HepG2 (cell line): ENCODE results near the gene PIGZ. TPM values are rescaled to one million over a fixed set of nuclear protein-coding genes. Genes with fewer than 3 reads are reported as not detected.
A peak's percentile ranks its signal among the peaks of the same experiment; 100 is the strongest.

Experiments used
- AKAP8 ChIP-seq: sonication (generic); formaldehyde crosslinking; IDR thresholded peaks from 2 replicates; pipeline ENCODE4 v1.5.1; 2020; ENCODE audit warnings: mild to moderate bottlenecking, missing genetic modification reagents
- BORCS8-MEF2B ChIP-seq: sonication (generic); formaldehyde crosslinking; IDR thresholded peaks from 2 replicates; pipeline ENCODE4 v1.8.0; 2022; ENCODE audit warnings: mild to moderate bottlenecking, missing genetic modification reagents
- DRAP1 ChIP-seq: IDR thresholded peaks from 2 replicates; pipeline ENCODE4 v1.6.1; 2016; ENCODE audit warnings: missing genetic modification reagents, missing compliant biosample characterization
- HMGXB3 ChIP-seq: sonication (generic); formaldehyde crosslinking; IDR thresholded peaks from 2 replicates; pipeline ENCODE4 v1.4.0; 2020; ENCODE audit warnings: missing genetic modification reagents, borderline replicate concordance
- HNF4G ChIP-seq, 2 experiments: sonication (generic) in 1 of 2; formaldehyde crosslinking in 1 of 2; IDR thresholded peaks; 2 replicates each; pipeline versions ENCODE4 v1.4.0 to v1.6.1; 2011 to 2020; ENCODE audit warnings: borderline replicate concordance in 2 of 2, low read depth in 2 of 2, mild to moderate bottlenecking in 2 of 2, low read length in 1 of 2, missing genetic modification reagents in 1 of 2, moderate library complexity in 1 of 2
- KDM1A ChIP-seq: IDR thresholded peaks from 2 replicates; pipeline ENCODE4 v1.6.1; 2016; ENCODE audit warnings: missing compliant biosample characterization
- KLF9 ChIP-seq: IDR thresholded peaks from 2 replicates; pipeline ENCODE4 v1.6.1; 2016; ENCODE audit warnings: low read depth
- MYC ChIP-seq: sonication (generic); formaldehyde crosslinking; IDR thresholded peaks from 2 replicates; pipeline ENCODE4 v1.9.0; 2021; ENCODE audit warnings: missing genetic modification reagents, borderline replicate concordance
- NFIB ChIP-seq: sonication (generic); formaldehyde crosslinking; IDR thresholded peaks from 2 replicates; pipeline ENCODE4 v1.9.0; 2021; ENCODE audit warnings: missing genetic modification reagents, mild to moderate bottlenecking, borderline replicate concordance
- PHF8 ChIP-seq: sonication (generic); formaldehyde crosslinking; IDR thresholded peaks from 2 replicates; pipeline ENCODE4 v1.5.0; 2020; ENCODE audit warnings: missing genetic modification reagents
- REL ChIP-seq: sonication (generic); formaldehyde crosslinking; conservative IDR thresholded peaks from 2 replicates; pipeline ENCODE4 v1.8.0; 2022; ENCODE audit warnings: mild to moderate bottlenecking, missing genetic modification reagents, moderate library complexity
- SCMH1 ChIP-seq: sonication (generic); formaldehyde crosslinking; IDR thresholded peaks from 2 replicates; pipeline ENCODE4 v1.9.0; 2021; ENCODE audit warnings: missing genetic modification reagents, mild to moderate bottlenecking, borderline replicate concordance
- TBX2 ChIP-seq: sonication (generic); formaldehyde crosslinking; IDR thresholded peaks from 2 replicates; pipeline ENCODE4 v1.5.0; 2020; ENCODE audit warnings: missing genetic modification reagents, mild to moderate bottlenecking, borderline replicate concordance
- YEATS4 ChIP-seq: sonication (generic); formaldehyde crosslinking; IDR thresholded peaks from 2 replicates; pipeline ENCODE4 v1.4.0; 2020; ENCODE audit warnings: missing genetic modification reagents, borderline replicate concordance
- ZEB1 ChIP-seq: IDR thresholded peaks from 2 replicates; pipeline ENCODE4 v1.6.1; 2012; ENCODE audit warnings: mild to moderate bottlenecking, low read depth, inconsistent platforms; ENCODE audit not compliant: insufficient replicate concordance
- ZFP36 ChIP-seq: fragments of 150-350 bp; IDR thresholded peaks from 2 replicates; pipeline ENCODE4 v1.6.1; 2018; ENCODE audit warnings: borderline replicate concordance, low read length, low read depth; ENCODE audit not compliant: partially characterized antibody
- ZNF136 ChIP-seq: sonication (generic); formaldehyde crosslinking; IDR thresholded peaks from 2 replicates; pipeline ENCODE4 v1.8.1; 2022; ENCODE audit warnings: low read depth, mild to moderate bottlenecking, moderate library complexity, missing genetic modification reagents
- ZNF343 ChIP-seq: sonication (generic); formaldehyde crosslinking; IDR thresholded peaks from 2 replicates; pipeline ENCODE4 v1.4.0; 2020; ENCODE audit warnings: mild to moderate bottlenecking, missing genetic modification reagents
- ZNF383 ChIP-seq: sonication (generic); formaldehyde crosslinking; IDR thresholded peaks from 2 replicates; pipeline ENCODE4 v1.4.0; 2020; ENCODE audit warnings: missing genetic modification reagents, mild to moderate bottlenecking, borderline replicate concordance
- ZNF503 ChIP-seq: sonication (generic); formaldehyde crosslinking; IDR thresholded peaks from 2 replicates; pipeline ENCODE4 v1.4.0; 2020; ENCODE audit warnings: missing genetic modification reagents
- ZNF557 ChIP-seq: sonication (generic); formaldehyde crosslinking; IDR thresholded peaks from 2 replicates; pipeline ENCODE4 v1.4.0; 2020; ENCODE audit warnings: missing genetic modification reagents
- ZNF614 ChIP-seq: IDR thresholded peaks from 2 replicates; pipeline ENCODE4 v1.6.1; 2018; ENCODE audit warnings: missing biosample characterization, missing genetic modification reagents, inconsistent platforms, borderline replicate concordance
- ZSCAN25 ChIP-seq: sonication (generic); formaldehyde crosslinking; IDR thresholded peaks from 2 replicates; pipeline ENCODE4 v1.8.0; 2022; ENCODE audit warnings: mild to moderate bottlenecking, missing genetic modification reagents
- polyA plus RNA-seq, 8 experiments: library from polyadenylated mRNA; depleted of rRNA in 3 of 8; stranded (reverse) in 7 of 8; unstranded in 1 of 8; fragments of >200 nt; fragmentation: Illumina TruSeq in 4 of 8; extraction: Trizol in 4 of 8; gene quantifications; 2 replicates each; pipeline versions ENCODE4 v1.2.1 to v1.2.3, GENCODE V29; 2011 to 2016; ENCODE audit warnings: low read depth in 4 of 8, missing spikeins in 1 of 8, mixed read lengths in 1 of 8; ENCODE audit not compliant: insufficient read depth in 1 of 8
- total RNA-seq, 5 experiments: library from RNA; depleted of rRNA; stranded (reverse); fragments of >200 nt; fragmentation: Illumina TruSeq; extraction: Trizol; gene quantifications; 2 replicates each; pipeline ENCODE4 v1.2.3, GENCODE V29; 2016; ENCODE audit warnings: low read depth in 1 of 5

Gene PIGZ
- total and polyA plus RNA-seq, 2 of the 13 experiments (the other 11 are each of a cell fraction or from before 2014, with no cell fraction given): 4.7 to 60.5 TPM

GRCh38 chr3:196966526-196967401 lies 1.9 kb downstream of the PIGZ start (continued):
- no peak for TF ChIP-seq SCMH1
- TF ChIP-seq ZSCAN25 (CRISPR knock-in tag): no peak
- no peak for TF ChIP-seq ZNF557
- TF ChIP-seq NFIB: no peak
- TF ChIP-seq ZNF614 (CRISPR knock-in tag): no peak
- TF ChIP-seq TBX2: peak; percentile 46; the same call in 1 of the 2 replicates
- no peak for TF ChIP-seq ZNF343
- TF ChIP-seq ZNF503 (CRISPR knock-in tag): no peak
- TF ChIP-seq DRAP1: no peak
- peak; percentile 59; the same call in 1 of the 2 replicates for TF ChIP-seq AKAP8
- TF ChIP-seq ZNF136 (CRISPR knock-in tag): 0 out of 2 replicates have a peak, but pooled peaks have one; percentile 27
- TF ChIP-seq KLF9 (CRISPR knock-in tag): no peak
- no peak for TF ChIP-seq KDM1A
- no peak for TF ChIP-seq BORCS8-MEF2B (CRISPR knock-in tag)
- TF ChIP-seq ZFP36: no peak
- TF ChIP-seq ZEB1: no peak
- no peak for TF ChIP-seq YEATS4 (CRISPR knock-in tag)
- no peak for TF ChIP-seq PHF8
- no peak for TF ChIP-seq MYC (CRISPR knock-in tag)
- no peak for TF ChIP-seq REL (CRISPR knock-in tag)
- TF ChIP-seq ZNF383 (CRISPR knock-in tag): no peak
- TF ChIP-seq HMGXB3: no peak
- no peak for TF ChIP-seq HNF4G (IDR thresholded peaks at IDR 0.05; ENCODE audit: borderline replicate concordance, low read depth, low read length)
- no peak for TF ChIP-seq HNF4G (CRISPR knock-in tag; IDR thresholded peaks at IDR 0.05; ENCODE audit: borderline replicate concordance, low read depth)
